K562 (cell line): Measurements from ENCODE around the gene HLA-DRB1. TPM values are rescaled to one million over a fixed set of nuclear protein-coding genes. Genes with fewer than 3 reads are reported as not detected.

Source experiments
- ATAC-seq: fragments of 200-7000 bp; cut with Tn5 transposase; 3 replicates; pipeline ENCODE4 v1.9.1; 2020; ENCODE audit warnings: moderate library complexity
- BruUV-seq: library from RNA; stranded (reverse); fragments of 400-500 nt; replicated peaks from 2 replicates; lab custom pipeline; 2021; lab: Mats Ljungman, UMichigan
- CTCF ChIA-PET: fragments of 300-600 bp; formaldehyde crosslinking; extraction: SDS; loops from one replicate; lab custom pipeline; 2021; ENCODE audit warnings: low intra/inter-chr PET ratio; lab: Yijun Ruan, JAX
- POLR2A ChIA-PET: fragments of 300-600, 350-650 bp; sonication (Branson Sonifier 250); formaldehyde crosslinking; extraction: SDS; loops from one replicate; lab custom pipeline; 2021; ENCODE audit warnings: antibody characterized with exemption, inconsistent platforms; lab: Yijun Ruan, JAX
- DNase-seq, 4 experiments: peaks; one replicate each; pipeline versions ENCODE4 v3.0.0 to v3.0.0-alpha.2; 2011 to 2018; ENCODE audit warnings: low spot score in 3 of 4, mixed read lengths in 3 of 4; ENCODE audit errors: extremely low read depth in 1 of 4
- FAIRE-seq: peaks from 2 replicates; lab custom pipeline; 2011; peaks lifted over from hg19 to GRCh38; lab: Jason Lieb, UNC
- H2AFZ ChIP-seq: 2 replicates; pipeline ENCODE4 v1.6.0; 2011; ENCODE audit warnings: low read depth, low read length, control low read depth, inconsistent platforms
- H3K27ac ChIP-seq: fragments of 200-600 bp; 3 replicates; pipeline ENCODE4 v1.8.0; 2011; ENCODE audit warnings: low read depth, mild to moderate bottlenecking, control low read depth, inconsistent platforms, low read length, moderate library complexity, mixed read lengths; ENCODE audit errors: extremely low read depth
- H3K27me3 ChIP-seq, 2 experiments: fragments of 300-600 bp in 1 of 2; 2 replicates in 1 of 2; 3 replicates in 1 of 2; pipeline versions ENCODE4 v1.6.0 to v1.8.0; 2011; ENCODE audit warnings: inconsistent platforms in 2 of 2, low read length in 2 of 2, mild to moderate bottlenecking in 1 of 2, mixed read lengths in 1 of 2, moderate library complexity in 1 of 2; ENCODE audit not compliant: control insufficient read depth in 2 of 2, insufficient read depth in 2 of 2
- H3K36me3 ChIP-seq: fragments of 300-600 bp; 3 replicates; pipeline ENCODE4 v1.8.0; 2011; ENCODE audit warnings: mild to moderate bottlenecking, low read length, inconsistent platforms; ENCODE audit not compliant: control insufficient read depth, insufficient read depth
- H3K4me1 ChIP-seq, 2 experiments: fragments of 200-600 bp in 1 of 2; replicated peaks in 1 of 2; 2 replicates in 1 of 2; 3 replicates in 1 of 2; pipeline versions ENCODE4 v1.5.1 to v1.8.0; 2011; ENCODE audit warnings: inconsistent platforms in 2 of 2, low read length in 2 of 2, mild to moderate bottlenecking in 1 of 2, mixed read lengths in 1 of 2, moderate library complexity in 1 of 2; ENCODE audit not compliant: control insufficient read depth in 2 of 2, insufficient read depth in 2 of 2
- H3K4me2 ChIP-seq: 2 replicates; pipeline ENCODE4 v1.6.1; 2011; ENCODE audit warnings: low read length, control low read depth, inconsistent platforms, mixed read lengths; ENCODE audit not compliant: insufficient read depth
- H3K4me3 ChIP-seq: fragments of 200-600 bp; sonication (generic), shearing (Covaris generic); 2 replicates; pipeline ENCODE4 v1.5.1; 2016; ENCODE audit warnings: control low read depth, inconsistent platforms
- H3K79me2 ChIP-seq: fragments of 200-600 bp; 3 replicates; pipeline ENCODE4 v1.8.0; 2011; ENCODE audit warnings: low read length, inconsistent platforms; ENCODE audit not compliant: control insufficient read depth, insufficient read depth
- H3K9ac ChIP-seq, 2 experiments: 2 replicates each; pipeline versions ENCODE4 v1.6.0 to v1.6.1; 2011; ENCODE audit warnings: low read depth in 2 of 2, low read length in 2 of 2, control low read depth in 1 of 2, inconsistent platforms in 1 of 2, mild to moderate bottlenecking in 1 of 2, mixed read lengths in 1 of 2; ENCODE audit not compliant: insufficient read depth in 1 of 2
- H3K9me1 ChIP-seq: one replicate; pipeline ENCODE4 v1.6.0; 2011; ENCODE audit warnings: inconsistent platforms, mild to moderate bottlenecking, low read length, moderate library complexity; ENCODE audit not compliant: control insufficient read depth, insufficient read depth
- H3K9me3 ChIP-seq: replicated peaks from 2 replicates; pipeline ENCODE4 v1.5.1; 2011; ENCODE audit warnings: low read depth, low read length, inconsistent platforms; ENCODE audit not compliant: control insufficient read depth, insufficient read depth
- H4K20me1 ChIP-seq: replicated peaks from 2 replicates; pipeline ENCODE4 v1.6.1; 2011; ENCODE audit warnings: low read length, inconsistent platforms, mixed read lengths; ENCODE audit not compliant: control insufficient read depth, insufficient read depth
- ARID1B ChIP-seq: fragments of 450-650 bp; IDR thresholded peaks from 2 replicates; pipeline ENCODE4 v1.6.1; 2016; ENCODE audit warnings: antibody characterized with exemption, mild to moderate bottlenecking, inconsistent platforms
- ATF1 ChIP-seq, 2 experiments: fragments of 450-650 bp in 1 of 2; IDR thresholded peaks; 2 replicates each; pipeline ENCODE4 v1.6.1; 2016; ENCODE audit warnings: missing compliant biosample characterization in 1 of 2, missing genetic modification characterization in 1 of 2
- CREB1 ChIP-seq, 2 experiments: sonication (generic) in 1 of 2; formaldehyde crosslinking in 1 of 2; IDR thresholded peaks; 2 replicates each; pipeline versions ENCODE4 v1.6.1 to v1.8.0; 2012 to 2022; ENCODE audit warnings: inconsistent platforms in 1 of 2, mild to moderate bottlenecking in 1 of 2, missing genetic modification reagents in 1 of 2, moderate library complexity in 1 of 2
- CREM ChIP-seq: IDR thresholded peaks from 2 replicates; pipeline ENCODE4 v1.6.1; 2014; ENCODE audit warnings: antibody characterized with exemption, low read depth
- EZH2 ChIP-seq: IDR thresholded peaks from 2 replicates; pipeline ENCODE4 v1.6.1; 2012; ENCODE audit warnings: low read depth, mild to moderate bottlenecking, inconsistent platforms, low read length, borderline replicate concordance
- FOS ChIP-seq: IDR thresholded peaks from 3 replicates; pipeline ENCODE4 v1.6.1; 2011; ENCODE audit not compliant: insufficient read length; ENCODE audit errors: extremely low read depth
- FOSL1 ChIP-seq: fragments of 200-800 bp; sonication (Bioruptor generic); conservative IDR thresholded peaks from 2 replicates; pipeline ENCODE4 v1.6.1; 2016; ENCODE audit warnings: missing genetic modification characterization, missing compliant biosample characterization
- JUN ChIP-seq, 2 experiments: sonication (generic) in 1 of 2; formaldehyde crosslinking in 1 of 2; IDR thresholded peaks; 2 replicates each; pipeline versions ENCODE4 v1.6.1 to v1.8.0; 2012 to 2022; ENCODE audit warnings: borderline replicate concordance in 2 of 2, mild to moderate bottlenecking in 2 of 2, improper control_type of control experiment in 1 of 2, low read depth in 1 of 2, low read length in 1 of 2, missing genetic modification reagents in 1 of 2
- JUND ChIP-seq, 2 experiments: IDR thresholded peaks; 2 replicates in 1 of 2; 3 replicates in 1 of 2; pipeline ENCODE4 v1.6.1; 2011; ENCODE audit warnings: borderline replicate concordance in 2 of 2, low read depth in 2 of 2, low read length in 2 of 2, improper control_type of control experiment in 1 of 2, missing biosample characterization in 1 of 2, missing genetic modification characterization in 1 of 2, missing genetic modification reagents in 1 of 2
- KLF1 ChIP-seq: fragments of 450-650 bp; IDR thresholded peaks from 2 replicates; pipeline ENCODE4 v1.6.1; 2016; ENCODE audit warnings: missing genetic modification characterization, missing compliant biosample characterization
- NFYB ChIP-seq: IDR thresholded peaks from 2 replicates; pipeline ENCODE4 v1.6.1; 2011; ENCODE audit warnings: mild to moderate bottlenecking, moderate library complexity; ENCODE audit not compliant: insufficient read length; ENCODE audit errors: extremely low read depth
- NR0B1 ChIP-seq: fragments of 450-650 bp; IDR thresholded peaks from one replicate; pipeline ENCODE4 v1.6.1; 2018; ENCODE audit warnings: mild to moderate bottlenecking, moderate library complexity; ENCODE audit not compliant: partially characterized antibody
- POLR3A ChIP-seq: IDR thresholded peaks from 2 replicates; pipeline ENCODE4 v1.6.1; 2011; ENCODE audit warnings: borderline replicate concordance, mild to moderate bottlenecking, moderate library complexity; ENCODE audit not compliant: insufficient read length, insufficient read depth; ENCODE audit errors: extremely low read depth
- POLR3G ChIP-seq: IDR thresholded peaks from 2 replicates; pipeline ENCODE4 v1.6.1; 2011; ENCODE audit not compliant: insufficient read length, insufficient replicate concordance; ENCODE audit errors: extremely low read depth
- RAD21 ChIP-seq, 2 experiments: fragments of 250-450 bp in 1 of 2; fragments of 450-650 bp in 1 of 2; sonication (Bioruptor Pico) in 1 of 2; formaldehyde crosslinking in 1 of 2; IDR thresholded peaks in 1 of 2; conservative IDR thresholded peaks in 1 of 2; 2 replicates each; pipeline versions ENCODE4 v1.4.0 to v1.8.0; 2020 to 2022; ENCODE audit warnings: mild to moderate bottlenecking in 2 of 2, moderate library complexity in 1 of 2
- RFX5 ChIP-seq: IDR thresholded peaks from 2 replicates; pipeline ENCODE4 v1.6.1; 2011; ENCODE audit warnings: low read depth, mild to moderate bottlenecking, improper control_type of control experiment, low read length
- TFAM ChIP-seq: fragments of 250-450 bp; sonication (Bioruptor Pico); conservative IDR thresholded peaks from 2 replicates; pipeline ENCODE4 v1.5.0; 2021; ENCODE audit warnings: mild to moderate bottlenecking, moderate library complexity
- WGBS: fragments of 100-300 bp; shearing (Covaris generic); methylation state at CpG from one replicate; pipeline ENCODE4 v1.1.6; 2016; ENCODE audit warnings: low coverage, mixed read lengths; ENCODE audit not compliant: insufficient coverage; ENCODE audit errors: missing lambda C conversion rate; 5-methylcytosine and 5-hydroxymethylcytosine counted together
- in situ Hi-C: fragments of 300-500 bp; cut with MboI; formaldehyde crosslinking; loops from 4 replicates; pipeline ENCODE4 v1.15.0; 2018; ENCODE audit warnings: inconsistent platforms, mixed read lengths
- intact Hi-C: fragments of 100-400 bp; cut with micrococcal nuclease; formaldehyde crosslinking; loops from 2 replicates; pipeline ENCODE4 v1.14.2; 2022
- polyA plus RNA-seq, 8 experiments: library from polyadenylated mRNA; depleted of rRNA in 4 of 8; stranded (reverse) in 5 of 8; unstranded in 3 of 8; fragments of >200 nt; fragmentation: Nextera tagmentation in 2 of 8; fragmentation: Illumina TruSeq in 1 of 8; extraction: Ambion mirVana in 2 of 8; extraction: Trizol in 1 of 8; gene quantifications; 2 replicates each; pipeline versions ENCODE4 v1.2.1 to v1.2.3, GENCODE V29; 2011 to 2014; ENCODE audit warnings: inconsistent platforms in 1 of 8, missing spikeins in 1 of 8
- total RNA-seq, 7 experiments: library from RNA; depleted of rRNA in 6 of 7; stranded (reverse); fragments of >200 nt in 6 of 7; fragmentation: Illumina TruSeq in 2 of 7; extraction: Trizol in 2 of 7; gene quantifications; 2 replicates each; pipeline versions ENCODE4 v1.2.1 to v1.2.3, GENCODE V29; 2011 to 2021; ENCODE audit warnings: low replicate concordance in 1 of 7

The HLA-DRB1 gene
- total and polyA plus RNA-seq, 9 of the 15 experiments (the other 6 are each of a cell fraction or from before 2014, with no cell fraction given), result 0.06 to 0.78 (median 0.06) TPM; not detected in 6

DNA sequence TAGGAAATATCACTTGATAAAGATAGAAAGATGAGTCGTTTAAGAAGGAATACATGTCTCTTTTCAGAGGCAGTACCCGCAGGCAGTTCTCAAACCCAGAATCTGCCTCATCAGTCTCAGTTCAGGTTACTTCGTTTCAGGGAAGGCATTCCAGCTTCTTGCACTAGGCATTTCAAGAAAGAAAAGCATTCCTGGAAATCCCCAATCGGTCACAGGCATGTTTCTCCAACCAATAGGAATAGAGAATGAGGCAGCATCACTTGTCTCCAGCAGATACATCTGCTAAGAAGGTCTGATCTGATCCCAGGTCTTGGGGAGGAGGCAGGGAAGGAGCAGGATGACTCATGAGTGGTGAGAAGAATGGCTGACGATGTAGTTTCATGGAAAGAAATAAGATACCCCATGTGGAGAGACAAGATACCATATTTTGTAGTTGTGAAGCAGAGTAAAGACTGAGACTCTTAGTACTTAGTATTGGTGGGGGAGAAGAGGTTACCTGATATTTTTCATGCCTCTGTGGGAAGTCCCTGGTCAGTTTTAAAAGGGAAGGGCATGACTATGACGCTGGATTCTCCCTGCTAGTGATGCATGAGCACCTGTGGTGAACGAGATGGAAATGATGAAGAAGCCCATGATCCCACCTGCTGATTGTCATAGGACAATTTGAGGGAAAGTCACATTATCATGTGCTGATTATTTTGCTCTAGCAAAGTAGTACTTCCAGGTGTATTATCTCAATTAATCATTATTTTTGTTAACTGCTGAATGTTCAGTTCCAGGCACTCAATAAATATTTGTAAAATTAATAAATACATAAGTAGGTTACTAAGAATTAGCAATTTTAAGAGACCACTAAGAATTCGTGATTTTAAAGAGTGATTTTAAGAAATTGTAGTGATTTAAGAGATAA lies 20.3 kb upstream of the HLA-DRB1 start:
- Histone ChIP-seq H3K4me1 (peaks cover 0 to 3% of the 10 kb centered on the region in 2 experiments; a peak in 1 of 5 replicates), H3K27ac (peak overlapping the region; percentile 36; the same call in 1 of the 3 replicates), H3K9ac (no peak overlapping the region), H3K9me3 (no peaks in the 10 kb centered on the region), H3K79me2 (no peaks in the 10 kb centered on the region), H3K36me3 (no peaks in the 10 kb centered on the region), H3K9me1 (no peaks in the 10 kb centered on the region), H3K27me3 (no peaks in the 10 kb centered on the region), H4K20me1 (no peaks in the 10 kb centered on the region), H3K4me3 (no peak overlapping the region), H3K4me2 (no peak overlapping the region; the same call in 1 of the 2 replicates), H2AFZ (peak overlapping the region; percentile 68)
- TF ChIP-seq EZH2 (no peak), KLF1 (tag) (no peak), JUND (IDR thresholded peaks at IDR 0.05; ENCODE audit: borderline replicate concordance, low read depth, low read length) (peak; percentile 87), JUND (tag; IDR thresholded peaks at IDR 0.05; ENCODE audit: borderline replicate concordance, low read depth, low read length) (peak; percentile 88; the same call in 2 of the 3 replicates), TFAM (CRISPR knock-in tag) (no peak), RFX5 (peak; percentile 95), NFYB (peak; percentile 18), NR0B1 (no peak), FOSL1 (tag) (peak; percentile 80), POLR3G (no peak), ATF1 (CRISPR knock-in tag; IDR thresholded peaks at IDR 0.05) (no peak), ATF1 (tag; IDR thresholded peaks at IDR 0.05) (peak; percentile 57), RAD21 (CRISPR knock-in tag; conservative IDR thresholded peaks at IDR 0.05 in 1 of 2, IDR thresholded peaks at IDR 0.05 in 1 of 2) (no peak), POLR3A (no peak), JUN (IDR thresholded peaks at IDR 0.05; ENCODE audit: borderline replicate concordance, low read depth, low read length) (peak; percentile 62; the same call in 1 of the 2 replicates), JUN (CRISPR knock-in tag; IDR thresholded peaks at IDR 0.05; ENCODE audit: borderline replicate concordance) (no peak), ARID1B (0 out of 2 replicates have a peak, but pooled peaks have one; percentile 17), FOS (peak; percentile 53), CREB1 (IDR thresholded peaks at IDR 0.05) (peak; percentile 60), CREB1 (CRISPR knock-in tag; IDR thresholded peaks at IDR 0.05) (peak; percentile 54; the same call in 1 of the 2 replicates), CREM (peak; percentile 69)
- ChIA-PET POLR2A (no interaction called here), CTCF (no interaction called here)
- no TSS peak for BruUV-seq
- WGBS, result under 1% methylated on average over 8 of the region's 8 CpGs
- ATAC-seq, result peak; percentile 100
- in situ Hi-C loops, result no loop called here
- intact Hi-C loops, result no loop called here
- peak; percentile 67 to 84 (median 76) for DNase-seq
- peak; percentile 98 for FAIRE-seq
